Memory B cell (primary cell): ENCODE results near the gene AUTS2.

Experiments
- ATAC-seq: fragments of 150-1000 bp; cut with Tn5 transposase; 2 replicates; pipeline ENCODE4 v1.10.0; 2021; ENCODE audit warnings: low read depth, mild to moderate bottlenecking, moderate library complexity
- DNase-seq, 2 donors: peaks; one replicate each; pipeline ENCODE4 v3.0.0; 2022; ENCODE audit warnings: low spot score in 2 of 2
- H3K27ac Mint-ChIP-seq: one replicate; pipeline ENCODE4 v1.8.0; 2022; ENCODE audit warnings: mild to moderate bottlenecking, moderate library complexity, mixed read lengths
- H3K27me3 Mint-ChIP-seq: one replicate; pipeline ENCODE4 v1.8.0; 2022; ENCODE audit warnings: mixed read lengths
- H3K36me3 Mint-ChIP-seq: one replicate; pipeline ENCODE4 v1.8.0; 2022; ENCODE audit warnings: mild to moderate bottlenecking, mixed read lengths
- H3K4me1 Mint-ChIP-seq: one replicate; pipeline ENCODE4 v1.8.0; 2022; ENCODE audit warnings: mixed read lengths
- H3K4me3 Mint-ChIP-seq: one replicate; pipeline ENCODE4 v1.8.0; 2022; ENCODE audit warnings: mild to moderate bottlenecking, moderate library complexity, mixed read lengths
- H3K9me3 Mint-ChIP-seq: one replicate; pipeline ENCODE4 v1.8.0; 2022; ENCODE audit warnings: mixed read lengths

Gene AUTS2

GRCh38 chr7:69814421-69814962 is 216.2 kb downstream of the AUTS2 start:
- DNase-seq (no peak), ATAC-seq (no peak)
- H3K9me3 Mint-ChIP-seq: no peaks in the 10 kb centered on the region
- no peaks in the 10 kb centered on the region for H3K27me3 Mint-ChIP-seq
- H3K27ac Mint-ChIP-seq: no peak overlapping the region
- H3K36me3 Mint-ChIP-seq: no peaks in the 10 kb centered on the region
- H3K4me1 Mint-ChIP-seq: peaks cover 4% of the 10 kb centered on the region
- no peak overlapping the region for H3K4me3 Mint-ChIP-seq

GRCh38 chr7:69816501-69816900 is 218.2 kb downstream of the AUTS2 start:
- no peak for ATAC-seq
- no peaks in the 10 kb centered on the region for H3K36me3 Mint-ChIP-seq
- H3K4me3 Mint-ChIP-seq: no peak overlapping the region
- peaks cover 12% of the 10 kb centered on the region for H3K4me1 Mint-ChIP-seq
- no peaks in the 10 kb centered on the region for H3K27me3 Mint-ChIP-seq
- no peak for DNase-seq
- no peaks in the 10 kb centered on the region for H3K9me3 Mint-ChIP-seq
- H3K27ac Mint-ChIP-seq: no peak overlapping the region

GRCh38 chr7:69817121-69817520 is 218.8 kb downstream of the AUTS2 start:
- no peaks in the 10 kb centered on the region for H3K9me3 Mint-ChIP-seq
- H3K27me3 Mint-ChIP-seq: no peaks in the 10 kb centered on the region
- H3K4me1 Mint-ChIP-seq: peaks cover 14% of the 10 kb centered on the region
- H3K27ac Mint-ChIP-seq: no peak overlapping the region
- H3K4me3 Mint-ChIP-seq: no peak overlapping the region
- no peak for DNase-seq
- no peaks in the 10 kb centered on the region for H3K36me3 Mint-ChIP-seq
- no peak for ATAC-seq

- peaks cover 18% of the 10 kb centered on the region for H3K4me1 Mint-ChIP-seq
- H3K9me3 Mint-ChIP-seq: no peaks in the 10 kb centered on the region
- DNase-seq (no peak), ATAC-seq (no peak)
- no peaks in the 10 kb centered on the region for H3K27me3 Mint-ChIP-seq
- H3K27ac Mint-ChIP-seq: no peak overlapping the region
- no peak overlapping the region for H3K4me3 Mint-ChIP-seq
- no peaks in the 10 kb centered on the region for H3K36me3 Mint-ChIP-seq
Observed at GRCh38 chr7:69817841-69818635, 219.8 kb downstream of the AUTS2 start.

- H3K4me1 Mint-ChIP-seq: peaks cover 24% of the 10 kb centered on the region
- ATAC-seq (no peak), DNase-seq (no peak)
- no peak overlapping the region for H3K27ac Mint-ChIP-seq
- H3K9me3 Mint-ChIP-seq: no peaks in the 10 kb centered on the region
- no peaks in the 10 kb centered on the region for H3K27me3 Mint-ChIP-seq
- no peak overlapping the region for H3K4me3 Mint-ChIP-seq
- H3K36me3 Mint-ChIP-seq: no peaks in the 10 kb centered on the region
Observed at GRCh38 chr7:69818636-69819332, 220.5 kb downstream of the AUTS2 start.

GRCh38 chr7:69819333-69819705 is 221.0 kb downstream of the AUTS2 start:
- Mint-ChIP-seq H3K9me3 (no peaks in the 10 kb centered on the region), H3K27ac (no peak overlapping the region), H3K27me3 (no peaks in the 10 kb centered on the region), H3K4me1 (peaks cover 26% of the 10 kb centered on the region), H3K36me3 (no peaks in the 10 kb centered on the region), H3K4me3 (no peak overlapping the region)
- ATAC-seq (no peak), DNase-seq (no peak)

- Mint-ChIP-seq H3K36me3 (no peaks in the 10 kb centered on the region), H3K27me3 (no peaks in the 10 kb centered on the region), H3K27ac (no peak overlapping the region), H3K4me1 (peaks cover 30% of the 10 kb centered on the region), H3K4me3 (no peak overlapping the region), H3K9me3 (no peaks in the 10 kb centered on the region)
- DNase-seq (no peak), ATAC-seq (no peak)
Observed at GRCh38 chr7:69820479-69821192, 222.4 kb downstream of the AUTS2 start.

GRCh38 chr7:69822386-69822785 is 224.1 kb downstream of the AUTS2 start:
- H3K27me3 Mint-ChIP-seq: no peaks in the 10 kb centered on the region
- ATAC-seq: no peak
- H3K36me3 Mint-ChIP-seq: no peaks in the 10 kb centered on the region
- DNase-seq: no peak
- H3K9me3 Mint-ChIP-seq: no peaks in the 10 kb centered on the region
- H3K4me1 Mint-ChIP-seq: peaks cover 45% of the 10 kb centered on the region
- no peak overlapping the region for H3K27ac Mint-ChIP-seq
- H3K4me3 Mint-ChIP-seq: no peak overlapping the region

- ATAC-seq (no peak), DNase-seq (no peak)
- Mint-ChIP-seq H3K9me3 (no peaks in the 10 kb centered on the region), H3K4me1 (peaks cover 53% of the 10 kb centered on the region), H3K4me3 (peak overlapping the region; percentile 83), H3K27ac (peak overlapping the region; percentile 92), H3K27me3 (no peaks in the 10 kb centered on the region), H3K36me3 (no peaks in the 10 kb centered on the region)
Observed at GRCh38 chr7:69823151-69823744, 225.0 kb downstream of the AUTS2 start.

GRCh38 chr7:69825113-69825972 is 227.1 kb downstream of the AUTS2 start:
- Mint-ChIP-seq H3K9me3 (no peaks in the 10 kb centered on the region), H3K4me1 (peaks cover 54% of the 10 kb centered on the region), H3K27ac (peak overlapping the region; percentile 92), H3K4me3 (peak overlapping the region; percentile 83), H3K27me3 (no peaks in the 10 kb centered on the region), H3K36me3 (peaks cover 3% of the 10 kb centered on the region)
- ATAC-seq (peak; percentile 8), DNase-seq (no peak)

GRCh38 chr7:69826283-69826682 is 228.0 kb downstream of the AUTS2 start:
- Mint-ChIP-seq H3K4me3 (peak overlapping the region; percentile 43), H3K36me3 (peaks cover 6% of the 10 kb centered on the region), H3K9me3 (no peaks in the 10 kb centered on the region), H3K27ac (peak overlapping the region; percentile 92), H3K27me3 (no peaks in the 10 kb centered on the region), H3K4me1 (peaks cover 52% of the 10 kb centered on the region)
- DNase-seq: no peak
- no peak for ATAC-seq

GRCh38 chr7:69827140-69827539 is 228.9 kb downstream of the AUTS2 start:
- Mint-ChIP-seq H3K27ac (peak overlapping the region; percentile 92), H3K4me3 (peak overlapping the region; percentile 15), H3K9me3 (no peaks in the 10 kb centered on the region), H3K27me3 (no peaks in the 10 kb centered on the region), H3K4me1 (peaks cover 49% of the 10 kb centered on the region), H3K36me3 (peaks cover 6% of the 10 kb centered on the region)
- DNase-seq (no peak), ATAC-seq (no peak)

GRCh38 chr7:69827558-69827957 is 229.3 kb downstream of the AUTS2 start:
- Mint-ChIP-seq H3K36me3 (peaks cover 6% of the 10 kb centered on the region), H3K4me3 (peak overlapping the region; percentile 50), H3K9me3 (no peaks in the 10 kb centered on the region), H3K4me1 (peaks cover 45% of the 10 kb centered on the region), H3K27ac (peak overlapping the region; percentile 92), H3K27me3 (no peaks in the 10 kb centered on the region)
- ATAC-seq (peak; percentile 36), DNase-seq (no peak)
